ENCODE data around the gene FAM162A. TPM values are rescaled to one million over a fixed set of nuclear protein-coding genes. Genes with fewer than 3 reads are reported as not detected.

FAM162A gene, protein sequence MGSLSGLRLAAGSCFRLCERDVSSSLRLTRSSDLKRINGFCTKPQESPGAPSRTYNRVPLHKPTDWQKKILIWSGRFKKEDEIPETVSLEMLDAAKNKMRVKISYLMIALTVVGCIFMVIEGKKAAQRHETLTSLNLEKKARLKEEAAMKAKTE
- 15.1 and 16.2 TPM in 2 replicates for polyA plus RNA-seq
- polyA minus RNA-seq, result 9.3 and 11.8 TPM in 2 replicates

DNA sequence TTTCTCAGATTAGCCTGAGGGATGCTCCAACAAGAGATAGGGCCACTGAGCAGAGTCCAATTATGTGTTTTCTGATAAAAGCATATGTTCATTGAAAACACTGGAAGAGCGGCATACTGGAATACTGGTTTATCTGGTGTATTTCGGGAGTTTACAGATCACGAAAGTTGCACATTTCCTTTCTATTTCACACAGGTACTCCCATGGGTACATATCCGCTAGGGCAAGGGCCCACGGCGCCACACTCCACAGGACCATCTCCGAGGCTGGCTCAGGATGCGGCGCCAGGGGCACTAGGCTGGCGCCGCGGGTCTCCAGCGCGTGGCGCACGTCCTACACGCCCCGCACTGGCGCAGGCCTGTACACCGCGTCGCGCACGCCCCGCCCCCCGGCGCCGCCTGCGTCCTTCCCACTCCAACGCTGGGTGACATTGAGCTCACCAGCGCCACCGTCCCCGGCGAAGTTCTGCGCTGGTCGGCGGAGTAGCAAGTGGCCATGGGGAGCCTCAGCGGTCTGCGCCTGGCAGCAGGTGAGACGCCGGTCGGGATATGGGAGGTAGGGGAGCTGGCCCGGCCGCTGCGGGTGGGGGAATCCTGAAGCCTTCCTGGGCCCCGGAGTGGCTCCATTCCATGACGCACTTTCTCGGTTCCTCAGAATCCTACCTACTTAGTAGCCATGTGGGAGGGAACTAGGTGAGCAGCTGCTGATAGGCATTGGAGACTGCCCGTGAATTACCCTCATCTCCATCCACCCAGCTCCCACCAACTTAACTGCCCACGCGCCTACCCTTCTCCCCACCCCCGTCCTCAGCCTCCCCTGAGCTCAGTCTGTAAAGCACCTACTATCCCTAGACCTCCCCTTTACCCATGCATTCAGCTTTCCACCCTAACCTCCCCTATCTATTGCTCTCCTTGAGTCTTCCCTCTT lies at the start of gene FAM162A:
FAM162A (plus strand) TSS at position 412 of the 927 bp plus-strand sequence; CDS start at position 496, 84 bp downstream.
- no peaks in the 10 kb centered on the region for H3K9me2 ChIP-seq (ENCODE audit: insufficient read depth, low read length)
- H3K4me2 ChIP-seq (ENCODE audit: low read length), result peak within 1 kb of the TSS; percentile 99
- H3F3A ChIP-seq (ENCODE audit: insufficient read depth, low read length, poor library complexity, severe bottlenecking), result no peaks in the 10 kb centered on the region
- H3K9ac ChIP-seq (ENCODE audit: low read length), result peak within 1 kb of the TSS; percentile 69
- peaks cover 15% of the 10 kb centered on the region for H3K79me2 ChIP-seq (replicated peaks; ENCODE audit: insufficient read depth, low read length)
- no peaks in the 10 kb centered on the region for H3K9me3 ChIP-seq (ENCODE audit: low read length)
- TF ChIP-seq POLR2AphosphoS5 (IDR thresholded peaks at IDR 0.05), result peak; percentile 63
- peak; percentile 52 for TF ChIP-seq RAD21 (conservative IDR thresholded peaks at IDR 0.05)
- peak; percentile 47 for TF ChIP-seq EP300 (conservative IDR thresholded peaks at IDR 0.05; ENCODE audit: poor library complexity, severe bottlenecking)
- peak; percentile 65 for TF ChIP-seq SMC3 (conservative IDR thresholded peaks at IDR 0.05; ENCODE audit: poor library complexity)
- peak; percentile 35 for TF ChIP-seq TAF1 (IDR thresholded peaks at IDR 0.05; ENCODE audit: low read depth)
- TF ChIP-seq, protein P1, sequence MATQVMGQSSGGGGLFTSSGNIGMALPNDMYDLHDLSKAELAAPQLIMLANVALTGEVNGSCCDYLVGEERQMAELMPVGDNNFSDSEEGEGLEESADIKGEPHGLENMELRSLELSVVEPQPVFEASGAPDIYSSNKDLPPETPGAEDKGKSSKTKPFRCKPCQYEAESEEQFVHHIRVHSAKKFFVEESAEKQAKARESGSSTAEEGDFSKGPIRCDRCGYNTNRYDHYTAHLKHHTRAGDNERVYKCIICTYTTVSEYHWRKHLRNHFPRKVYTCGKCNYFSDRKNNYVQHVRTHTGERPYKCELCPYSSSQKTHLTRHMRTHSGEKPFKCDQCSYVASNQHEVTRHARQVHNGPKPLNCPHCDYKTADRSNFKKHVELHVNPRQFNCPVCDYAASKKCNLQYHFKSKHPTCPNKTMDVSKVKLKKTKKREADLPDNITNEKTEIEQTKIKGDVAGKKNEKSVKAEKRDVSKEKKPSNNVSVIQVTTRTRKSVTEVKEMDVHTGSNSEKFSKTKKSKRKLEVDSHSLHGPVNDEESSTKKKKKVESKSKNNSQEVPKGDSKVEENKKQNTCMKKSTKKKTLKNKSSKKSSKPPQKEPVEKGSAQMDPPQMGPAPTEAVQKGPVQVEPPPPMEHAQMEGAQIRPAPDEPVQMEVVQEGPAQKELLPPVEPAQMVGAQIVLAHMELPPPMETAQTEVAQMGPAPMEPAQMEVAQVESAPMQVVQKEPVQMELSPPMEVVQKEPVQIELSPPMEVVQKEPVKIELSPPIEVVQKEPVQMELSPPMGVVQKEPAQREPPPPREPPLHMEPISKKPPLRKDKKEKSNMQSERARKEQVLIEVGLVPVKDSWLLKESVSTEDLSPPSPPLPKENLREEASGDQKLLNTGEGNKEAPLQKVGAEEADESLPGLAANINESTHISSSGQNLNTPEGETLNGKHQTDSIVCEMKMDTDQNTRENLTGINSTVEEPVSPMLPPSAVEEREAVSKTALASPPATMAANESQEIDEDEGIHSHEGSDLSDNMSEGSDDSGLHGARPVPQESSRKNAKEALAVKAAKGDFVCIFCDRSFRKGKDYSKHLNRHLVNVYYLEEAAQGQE (IDR thresholded peaks at IDR 0.05; ENCODE audit: borderline replicate concordance), result peak; percentile 54
- TF ChIP-seq, protein P2, sequence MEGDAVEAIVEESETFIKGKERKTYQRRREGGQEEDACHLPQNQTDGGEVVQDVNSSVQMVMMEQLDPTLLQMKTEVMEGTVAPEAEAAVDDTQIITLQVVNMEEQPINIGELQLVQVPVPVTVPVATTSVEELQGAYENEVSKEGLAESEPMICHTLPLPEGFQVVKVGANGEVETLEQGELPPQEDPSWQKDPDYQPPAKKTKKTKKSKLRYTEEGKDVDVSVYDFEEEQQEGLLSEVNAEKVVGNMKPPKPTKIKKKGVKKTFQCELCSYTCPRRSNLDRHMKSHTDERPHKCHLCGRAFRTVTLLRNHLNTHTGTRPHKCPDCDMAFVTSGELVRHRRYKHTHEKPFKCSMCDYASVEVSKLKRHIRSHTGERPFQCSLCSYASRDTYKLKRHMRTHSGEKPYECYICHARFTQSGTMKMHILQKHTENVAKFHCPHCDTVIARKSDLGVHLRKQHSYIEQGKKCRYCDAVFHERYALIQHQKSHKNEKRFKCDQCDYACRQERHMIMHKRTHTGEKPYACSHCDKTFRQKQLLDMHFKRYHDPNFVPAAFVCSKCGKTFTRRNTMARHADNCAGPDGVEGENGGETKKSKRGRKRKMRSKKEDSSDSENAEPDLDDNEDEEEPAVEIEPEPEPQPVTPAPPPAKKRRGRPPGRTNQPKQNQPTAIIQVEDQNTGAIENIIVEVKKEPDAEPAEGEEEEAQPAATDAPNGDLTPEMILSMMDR (IDR thresholded peaks at IDR 0.05; ENCODE audit: poor library complexity, severe bottlenecking), result peak; percentile 94
- TF ChIP-seq EZH2 (IDR thresholded peaks at IDR 0.05; ENCODE audit: borderline replicate concordance, insufficient read depth, low read length, poor library complexity, severe bottlenecking), result no peak
- TF ChIP-seq MXI1 (conservative IDR thresholded peaks at IDR 0.05; ENCODE audit: poor library complexity, severe bottlenecking), result peak; percentile 94
- no peaks in the 10 kb centered on the region for H4K20me1 ChIP-seq (ENCODE audit: insufficient read depth)
- H3K27me3 ChIP-seq (ENCODE audit: insufficient read depth, low read depth, low read length), result no peaks in the 10 kb centered on the region
- H3K27ac ChIP-seq (ENCODE audit: low read length), result peak within 1 kb of the TSS; percentile 84
- H3K36me3 ChIP-seq (ENCODE audit: insufficient read depth, low read length), result no peaks in the 10 kb centered on the region
- H2AFZ ChIP-seq (ENCODE audit: low read depth, low read length), result peak within 1 kb of the TSS; percentile 96
- H3K4me3 ChIP-seq (ENCODE audit: low read length), result peak within 1 kb of the TSS; percentile 69

DNA sequence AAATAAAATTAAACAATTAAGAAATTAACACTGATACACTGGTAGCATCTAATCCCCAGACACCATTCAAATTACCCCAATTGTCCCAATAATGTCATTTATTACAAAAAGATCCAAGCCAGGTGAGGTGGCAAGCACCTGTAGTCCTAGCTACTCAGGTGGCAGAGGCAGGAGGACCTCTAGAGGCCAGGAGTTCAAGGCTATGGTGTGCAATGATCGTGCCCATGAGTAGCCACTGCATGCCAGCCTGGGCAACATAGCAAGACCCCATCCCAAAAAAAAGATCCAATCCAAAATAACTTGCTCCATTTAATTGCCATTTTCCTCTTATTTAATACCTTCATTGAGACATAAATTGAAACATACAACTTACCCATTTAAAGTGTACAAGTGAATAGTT lies 41.2 kb upstream of the FAM162A start:
- Histone ChIP-seq H3K4me2 (ENCODE audit: low read length) (no peak overlapping the region), H3K27ac (ENCODE audit: low read length) (no peak overlapping the region), H3K9me3 (ENCODE audit: low read length) (no peaks in the 10 kb centered on the region), H3K4me3 (ENCODE audit: low read length) (no peak overlapping the region), H3K9me2 (ENCODE audit: insufficient read depth, low read length) (no peaks in the 10 kb centered on the region), H2AFZ (ENCODE audit: low read depth, low read length) (no peak overlapping the region), H3K27me3 (ENCODE audit: insufficient read depth, low read depth, low read length) (no peaks in the 10 kb centered on the region), H3K9ac (ENCODE audit: low read length) (no peak overlapping the region), H4K20me1 (ENCODE audit: insufficient read depth) (no peaks in the 10 kb centered on the region), H3K36me3 (ENCODE audit: insufficient read depth, low read length) (no peaks in the 10 kb centered on the region), H3K79me2 (replicated peaks; ENCODE audit: insufficient read depth, low read length) (no peaks in the 10 kb centered on the region), H3F3A (ENCODE audit: insufficient read depth, low read length, poor library complexity, severe bottlenecking) (no peaks in the 10 kb centered on the region)
- TF ChIP-seq, protein P1 (IDR thresholded peaks at IDR 0.05; ENCODE audit: borderline replicate concordance), result no peak
- TF ChIP-seq, protein P2 (IDR thresholded peaks at IDR 0.05; ENCODE audit: poor library complexity, severe bottlenecking), result no peak

Measured in neural cell (in vitro differentiated cells).